Gastrocnemius medialis (tissue), 4 donors: Measurements from ENCODE around the gene POC1A.

Experiments used
- POLR2A ChIP-seq, 2 donors: fragments of 450-650 bp; IDR thresholded peaks; one replicate each; pipeline ENCODE4 v1.6.1; 2017; ENCODE audit warnings: antibody characterized with exemption in 2 of 2, mild to moderate bottlenecking in 2 of 2, moderate library complexity in 2 of 2
- TF ChIP-seq, protein P1 (sequence below), 5 experiments: fragments of 450-650 bp in 3 of 5; fragments of 200-600 bp in 2 of 5; sonication (generic) in 2 of 5; IDR thresholded peaks in 4 of 5; conservative IDR thresholded peaks in 1 of 5; 1 replicate in 4 of 5; 2 replicates in 1 of 5; pipeline ENCODE4 v1.5.1; 2016 to 2019; ENCODE audit warnings: antibody characterized with exemption in 5 of 5, mild to moderate bottlenecking in 3 of 5, moderate library complexity in 3 of 5

DNA sequence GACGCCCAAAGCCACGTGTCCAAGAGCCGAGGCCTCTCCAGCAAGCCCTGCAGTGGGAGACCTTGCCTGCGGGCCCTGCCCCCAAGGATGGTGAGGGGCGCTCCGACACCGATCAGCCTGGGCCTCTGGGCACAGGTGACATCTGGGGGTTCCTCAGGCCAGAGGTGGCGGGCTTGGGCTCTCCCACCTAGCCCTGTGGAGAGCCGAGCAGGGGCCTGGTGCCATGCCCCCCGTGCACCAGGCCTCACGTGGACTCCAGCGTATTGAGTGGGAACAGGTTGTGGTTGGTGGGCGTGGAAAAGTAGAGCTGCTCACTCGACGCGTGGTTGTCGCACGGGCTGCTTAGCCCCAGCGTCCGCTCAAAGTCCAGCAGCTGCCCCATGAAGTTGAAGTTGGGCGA is 103.7 kb downstream of the POC1A start:
- TF ChIP-seq, protein P1, sequence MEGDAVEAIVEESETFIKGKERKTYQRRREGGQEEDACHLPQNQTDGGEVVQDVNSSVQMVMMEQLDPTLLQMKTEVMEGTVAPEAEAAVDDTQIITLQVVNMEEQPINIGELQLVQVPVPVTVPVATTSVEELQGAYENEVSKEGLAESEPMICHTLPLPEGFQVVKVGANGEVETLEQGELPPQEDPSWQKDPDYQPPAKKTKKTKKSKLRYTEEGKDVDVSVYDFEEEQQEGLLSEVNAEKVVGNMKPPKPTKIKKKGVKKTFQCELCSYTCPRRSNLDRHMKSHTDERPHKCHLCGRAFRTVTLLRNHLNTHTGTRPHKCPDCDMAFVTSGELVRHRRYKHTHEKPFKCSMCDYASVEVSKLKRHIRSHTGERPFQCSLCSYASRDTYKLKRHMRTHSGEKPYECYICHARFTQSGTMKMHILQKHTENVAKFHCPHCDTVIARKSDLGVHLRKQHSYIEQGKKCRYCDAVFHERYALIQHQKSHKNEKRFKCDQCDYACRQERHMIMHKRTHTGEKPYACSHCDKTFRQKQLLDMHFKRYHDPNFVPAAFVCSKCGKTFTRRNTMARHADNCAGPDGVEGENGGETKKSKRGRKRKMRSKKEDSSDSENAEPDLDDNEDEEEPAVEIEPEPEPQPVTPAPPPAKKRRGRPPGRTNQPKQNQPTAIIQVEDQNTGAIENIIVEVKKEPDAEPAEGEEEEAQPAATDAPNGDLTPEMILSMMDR (IDR thresholded peaks at IDR 0.05 in 4 of 5, conservative IDR thresholded peaks at IDR 0.05 in 1 of 5) = no peak
- no peak for TF ChIP-seq POLR2A (IDR thresholded peaks at IDR 0.05)
